AG10803 (cell line): Measurements from ENCODE around the gene AVP.
"Not testable (repeated sequence)": the region's sequence is repeated elsewhere in the genome, so short reads cannot be mapped to it uniquely, and the experiment has no call there.

Experiments used
- DNase-seq: peaks from one replicate; pipeline ENCODE4 v3.0.0; 2010; ENCODE audit warnings: low read depth
- H3K4me3 ChIP-seq: 2 replicates; pipeline ENCODE4 v1.5.1; 2011; ENCODE audit warnings: mild to moderate bottlenecking, low read length, control low read depth
- CTCF ChIP-seq: conservative IDR thresholded peaks from 2 replicates; pipeline ENCODE4 v1.5.1; 2011; ENCODE audit warnings: mild to moderate bottlenecking, low read length, control low read depth, inconsistent platforms

Gene AVP

GRCh38 chr20:3084283-3084985 is at the start of gene AVP:
TSS of gene AVP (minus strand) at chr20:3084724. CDS start at chr20:3084674, 50 bp downstream.
- no peak for DNase-seq
- TF ChIP-seq CTCF = no peak
- H3K4me3 ChIP-seq = no peak within 1 kb of the TSS

GRCh38 chr20:3134151-3134550 is 49.6 kb upstream of the AVP start:
- TF ChIP-seq CTCF = no peak

GRCh38 chr20:3133155-3133554 is 48.6 kb upstream of the AVP start:
- no peak overlapping the region for H3K4me3 ChIP-seq
- no peak for DNase-seq
- no peak for TF ChIP-seq CTCF

More at GRCh38 chr20:3134151-3134550, 49.6 kb upstream of the AVP start:
- no peak for DNase-seq
- H3K4me3 ChIP-seq = no peak overlapping the region

- TF ChIP-seq CTCF = no peak
- no peak for DNase-seq
- no peak overlapping the region for H3K4me3 ChIP-seq
These were observed 45.6 kb upstream of the AVP start for GRCh38 chr20:3130051-3130600.

GRCh38 chr20:3129094-3129493 is 44.6 kb upstream of the AVP start:
- no peak for DNase-seq
- H3K4me3 ChIP-seq = no peak overlapping the region
- no peak for TF ChIP-seq CTCF

GRCh38 chr20:3128275-3128984 is 43.9 kb upstream of the AVP start:
- DNase-seq = no peak
- no peak overlapping the region for H3K4me3 ChIP-seq
- TF ChIP-seq CTCF = no peak

GRCh38 chr20:3126527-3126859 is 42.0 kb upstream of the AVP start:
- H3K4me3 ChIP-seq = no peak overlapping the region
- DNase-seq = no peak
- TF ChIP-seq CTCF = no peak

GRCh38 chr20:3125776-3126526 is 41.4 kb upstream of the AVP start:
- DNase-seq, H3K4me3 ChIP-seq: not testable (repeated sequence)

GRCh38 chr20:3124773-3125560 is 40.4 kb upstream of the AVP start:
- not testable (repeated sequence) for DNase-seq, H3K4me3 ChIP-seq
